GM20000 (cell line): Measurements from ENCODE around the gene TNFAIP1.

Source experiments
- DNase-seq: peaks from one replicate; pipeline ENCODE4 v3.0.0; 2012; ENCODE audit warnings: low spot score
- TF ChIP-seq, protein P1 (sequence below): IDR thresholded peaks from 2 replicates; pipeline ENCODE4 v1.5.1; 2012; ENCODE audit warnings: mild to moderate bottlenecking, control low read depth; ENCODE audit errors: extremely low read depth, missing control alignments

TNFAIP1 gene

DNA sequence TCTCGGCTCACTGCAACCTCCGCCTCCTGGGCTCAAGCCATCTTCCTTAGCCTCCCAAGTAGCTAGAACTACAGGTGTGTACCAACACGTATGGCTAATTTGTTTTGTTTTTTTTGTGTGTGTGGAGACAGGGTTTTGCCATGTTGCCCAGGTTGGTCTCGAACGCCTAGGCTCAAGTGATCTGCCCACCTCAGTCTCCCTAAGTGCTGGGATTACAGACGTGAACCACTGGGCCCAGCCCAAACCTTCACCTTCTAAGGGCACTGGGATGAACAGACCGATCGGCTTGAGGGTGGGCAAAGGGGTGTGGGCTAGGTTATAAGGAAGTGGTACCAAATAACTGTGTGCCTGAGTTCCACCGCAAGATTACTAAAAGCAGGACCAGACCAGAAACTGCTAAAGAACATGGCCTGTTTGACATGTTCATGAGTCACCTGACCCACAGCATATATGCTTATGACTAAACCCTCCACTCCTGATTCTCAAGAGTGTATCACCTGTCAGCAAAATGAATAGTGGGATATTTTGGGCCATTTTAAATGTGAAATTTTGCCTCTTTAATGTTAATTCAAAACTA, 8.4 kb upstream of the TNFAIP1 start:
- peak; percentile 38 for DNase-seq
- TF ChIP-seq, protein P1, sequence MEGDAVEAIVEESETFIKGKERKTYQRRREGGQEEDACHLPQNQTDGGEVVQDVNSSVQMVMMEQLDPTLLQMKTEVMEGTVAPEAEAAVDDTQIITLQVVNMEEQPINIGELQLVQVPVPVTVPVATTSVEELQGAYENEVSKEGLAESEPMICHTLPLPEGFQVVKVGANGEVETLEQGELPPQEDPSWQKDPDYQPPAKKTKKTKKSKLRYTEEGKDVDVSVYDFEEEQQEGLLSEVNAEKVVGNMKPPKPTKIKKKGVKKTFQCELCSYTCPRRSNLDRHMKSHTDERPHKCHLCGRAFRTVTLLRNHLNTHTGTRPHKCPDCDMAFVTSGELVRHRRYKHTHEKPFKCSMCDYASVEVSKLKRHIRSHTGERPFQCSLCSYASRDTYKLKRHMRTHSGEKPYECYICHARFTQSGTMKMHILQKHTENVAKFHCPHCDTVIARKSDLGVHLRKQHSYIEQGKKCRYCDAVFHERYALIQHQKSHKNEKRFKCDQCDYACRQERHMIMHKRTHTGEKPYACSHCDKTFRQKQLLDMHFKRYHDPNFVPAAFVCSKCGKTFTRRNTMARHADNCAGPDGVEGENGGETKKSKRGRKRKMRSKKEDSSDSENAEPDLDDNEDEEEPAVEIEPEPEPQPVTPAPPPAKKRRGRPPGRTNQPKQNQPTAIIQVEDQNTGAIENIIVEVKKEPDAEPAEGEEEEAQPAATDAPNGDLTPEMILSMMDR, result no peak

DNA sequence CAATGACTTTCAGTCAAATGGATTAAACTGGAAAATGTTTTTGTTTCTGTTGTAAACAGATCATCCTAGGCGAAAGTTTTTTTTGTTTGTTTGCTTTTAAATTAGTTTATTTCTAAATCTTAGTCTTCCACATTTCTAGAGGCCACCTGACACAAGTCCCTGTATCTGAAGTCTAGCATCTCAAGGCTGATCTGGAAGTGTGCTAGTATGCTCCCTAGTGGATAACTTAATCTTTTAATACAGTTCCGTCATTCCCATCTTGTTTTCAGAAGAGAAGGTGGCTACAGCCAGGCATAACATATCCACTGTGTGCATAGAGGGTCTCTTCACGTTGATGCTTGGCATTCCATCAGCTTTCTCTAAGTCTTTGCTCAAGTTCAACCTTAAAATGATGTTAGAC, 7.9 kb upstream of the TNFAIP1 start:
- TF ChIP-seq, protein P1, result no peak
- DNase-seq, result no peak

DNA sequence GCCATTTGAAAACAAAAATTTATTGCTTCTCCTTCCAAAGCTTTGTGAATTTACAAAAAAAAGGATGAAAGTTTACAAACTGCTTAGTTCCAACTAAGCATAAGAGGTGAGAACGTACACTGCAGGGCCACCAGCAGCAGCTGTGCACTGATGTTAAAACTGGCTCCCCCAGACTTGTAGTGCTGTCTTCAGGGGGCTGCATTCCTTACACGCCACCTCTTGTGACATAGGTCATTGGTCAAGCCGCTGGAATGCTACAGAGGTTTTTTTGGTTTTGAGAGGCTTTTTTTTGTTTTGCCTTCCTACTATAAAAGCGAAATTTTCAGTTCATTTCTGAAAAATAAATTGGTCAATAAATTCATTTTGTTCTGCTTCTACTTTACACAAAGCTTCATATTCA, 7.2 kb upstream of the TNFAIP1 start:
- TF ChIP-seq, protein P1, result no peak
- DNase-seq, result no peak

DNA sequence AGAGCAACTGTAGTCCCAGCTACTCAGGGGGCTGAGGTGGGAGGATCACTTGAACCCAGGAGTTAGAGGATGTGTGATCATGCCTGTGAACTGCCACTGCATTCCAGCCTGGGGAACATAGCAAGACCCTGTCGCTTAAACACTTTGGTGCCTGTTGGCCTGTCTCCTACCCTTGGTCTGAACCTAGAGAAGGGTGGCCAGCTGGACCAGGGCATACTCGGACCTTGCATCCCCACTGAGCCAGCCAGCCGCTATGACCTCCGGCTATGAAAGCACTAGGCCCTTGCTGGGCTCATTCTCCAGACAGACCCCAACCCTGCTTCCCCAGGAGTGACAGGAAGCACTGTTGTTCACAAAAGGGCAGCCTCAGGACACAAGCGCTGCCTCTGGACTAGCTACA, 4.9 kb upstream of the TNFAIP1 start:
- TF ChIP-seq, protein P1, result no peak

DNA sequence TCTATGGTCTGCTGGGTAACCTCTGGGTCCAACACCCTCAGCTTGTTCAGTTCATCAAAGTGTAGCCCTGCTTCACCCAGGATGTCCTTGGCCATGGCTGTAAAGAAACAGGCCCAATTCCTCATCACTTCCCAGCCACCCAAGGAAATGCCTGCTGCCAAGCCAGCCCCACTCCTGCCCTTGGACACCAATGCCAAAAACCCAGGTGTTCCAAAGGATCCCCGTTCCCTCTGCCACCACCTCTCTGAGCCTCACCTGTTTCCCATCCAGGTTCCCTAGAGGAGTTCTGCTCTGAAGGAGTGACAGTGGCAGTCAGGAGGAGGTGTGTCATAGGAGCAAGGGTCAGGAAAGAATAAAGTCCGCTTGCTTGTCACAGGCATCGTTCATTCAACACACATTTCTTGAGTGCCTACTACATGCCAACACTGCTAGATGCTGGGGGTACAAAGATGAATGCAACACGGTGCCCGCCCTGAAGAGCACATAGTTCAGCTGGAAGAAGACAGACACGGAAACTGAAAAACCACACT, 3.6 kb upstream of the TNFAIP1 start:
- TF ChIP-seq, protein P1, result no peak
- no peak for DNase-seq

More for the DNA sequence above, 4.9 kb upstream of the TNFAIP1 start:
- DNase-seq, result no peak

DNA sequence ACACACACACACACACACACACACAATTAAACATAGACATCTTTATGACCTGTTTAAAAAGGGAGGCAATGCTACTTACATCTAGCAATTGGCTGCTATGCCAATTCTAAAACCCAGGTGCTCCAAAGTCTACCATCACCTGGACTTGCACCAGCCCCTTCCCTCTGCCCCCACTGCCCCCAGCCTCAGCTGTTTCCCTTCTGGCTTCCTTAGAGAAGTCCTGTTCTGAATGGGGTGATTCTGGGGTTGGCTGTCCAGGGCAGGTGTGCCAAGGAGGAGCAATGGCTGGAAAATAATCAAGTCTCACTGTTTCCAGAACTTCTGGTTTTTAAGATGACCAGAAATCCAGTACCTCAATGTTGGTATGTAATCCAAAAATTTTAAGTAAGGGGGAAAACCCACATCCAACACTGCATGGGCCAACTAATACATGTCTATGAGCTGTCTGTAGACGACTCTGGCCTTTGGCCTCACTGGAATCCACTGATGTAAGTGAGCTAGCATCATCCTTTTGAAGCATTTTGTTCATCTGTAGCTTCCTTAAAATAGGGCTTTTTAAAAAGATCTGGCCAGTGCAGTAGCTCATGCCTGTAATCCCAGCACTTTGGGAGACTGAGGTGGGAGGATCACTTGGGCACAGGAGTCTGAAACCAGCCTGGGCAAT, 2.3 kb upstream of the TNFAIP1 start:
- no peak for DNase-seq
- TF ChIP-seq, protein P1, result no peak

DNA sequence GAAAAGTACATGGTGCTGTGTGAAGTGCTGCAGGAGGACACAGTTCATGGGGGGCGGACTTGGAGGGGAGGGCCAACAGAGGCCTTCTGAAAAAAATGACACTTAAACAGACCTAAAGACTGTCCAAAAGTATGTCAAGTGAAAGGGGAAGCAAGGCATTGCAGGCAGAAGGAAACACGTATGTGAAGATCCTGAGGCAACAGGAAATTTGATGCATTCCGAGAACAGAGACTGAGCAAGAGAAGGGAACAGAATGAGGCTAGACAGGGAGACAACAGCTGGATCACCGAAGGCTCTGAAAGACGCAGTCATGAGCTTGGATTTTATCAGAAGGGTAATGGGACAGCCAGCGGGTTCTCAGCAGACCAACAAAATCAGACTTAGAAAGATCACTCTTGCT, 1.4 kb upstream of the TNFAIP1 start:
- no peak for DNase-seq

More for the DNA sequence above, 1.4 kb upstream of the TNFAIP1 start:
- TF ChIP-seq, protein P1, result no peak
